ENCODE results near the gene ADAMTS7.

ADAMTS7 gene

DNA sequence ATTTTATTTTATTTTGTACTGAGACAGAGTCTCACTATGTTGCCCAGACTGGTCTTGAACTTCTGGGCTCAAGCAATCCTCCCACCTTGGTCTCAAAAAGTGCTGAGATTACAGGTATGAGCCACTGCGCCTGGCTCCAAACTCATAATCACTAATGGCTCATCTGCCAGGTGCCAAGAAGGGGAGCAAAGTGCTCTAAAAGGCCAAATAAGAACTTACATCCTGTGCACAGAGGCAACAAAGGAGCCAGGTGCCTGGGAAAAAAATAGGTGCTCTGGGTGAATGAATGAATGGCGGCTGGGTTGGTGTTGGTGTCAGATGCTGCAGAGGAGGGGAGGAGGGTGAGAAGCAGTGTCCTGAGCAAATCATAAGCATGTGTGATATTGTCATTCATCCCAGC is 25.9 kb upstream of the ADAMTS7 start:
- no peak for TF ChIP-seq RARB (CRISPR knock-in tag; IDR thresholded peaks at IDR 0.05)
- TF ChIP-seq, protein P1, sequence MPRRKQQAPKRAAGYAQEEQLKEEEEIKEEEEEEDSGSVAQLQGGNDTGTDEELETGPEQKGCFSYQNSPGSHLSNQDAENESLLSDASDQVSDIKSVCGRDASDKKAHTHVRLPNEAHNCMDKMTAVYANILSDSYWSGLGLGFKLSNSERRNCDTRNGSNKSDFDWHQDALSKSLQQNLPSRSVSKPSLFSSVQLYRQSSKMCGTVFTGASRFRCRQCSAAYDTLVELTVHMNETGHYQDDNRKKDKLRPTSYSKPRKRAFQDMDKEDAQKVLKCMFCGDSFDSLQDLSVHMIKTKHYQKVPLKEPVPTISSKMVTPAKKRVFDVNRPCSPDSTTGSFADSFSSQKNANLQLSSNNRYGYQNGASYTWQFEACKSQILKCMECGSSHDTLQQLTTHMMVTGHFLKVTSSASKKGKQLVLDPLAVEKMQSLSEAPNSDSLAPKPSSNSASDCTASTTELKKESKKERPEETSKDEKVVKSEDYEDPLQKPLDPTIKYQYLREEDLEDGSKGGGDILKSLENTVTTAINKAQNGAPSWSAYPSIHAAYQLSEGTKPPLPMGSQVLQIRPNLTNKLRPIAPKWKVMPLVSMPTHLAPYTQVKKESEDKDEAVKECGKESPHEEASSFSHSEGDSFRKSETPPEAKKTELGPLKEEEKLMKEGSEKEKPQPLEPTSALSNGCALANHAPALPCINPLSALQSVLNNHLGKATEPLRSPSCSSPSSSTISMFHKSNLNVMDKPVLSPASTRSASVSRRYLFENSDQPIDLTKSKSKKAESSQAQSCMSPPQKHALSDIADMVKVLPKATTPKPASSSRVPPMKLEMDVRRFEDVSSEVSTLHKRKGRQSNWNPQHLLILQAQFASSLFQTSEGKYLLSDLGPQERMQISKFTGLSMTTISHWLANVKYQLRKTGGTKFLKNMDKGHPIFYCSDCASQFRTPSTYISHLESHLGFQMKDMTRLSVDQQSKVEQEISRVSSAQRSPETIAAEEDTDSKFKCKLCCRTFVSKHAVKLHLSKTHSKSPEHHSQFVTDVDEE (CRISPR knock-in tag; IDR thresholded peaks at IDR 0.05): no peak
- TF ChIP-seq CSDC2 (CRISPR knock-in tag; IDR thresholded peaks at IDR 0.05): no peak
- no peak for TF ChIP-seq TCF4 (CRISPR knock-in tag; IDR thresholded peaks at IDR 0.05; ENCODE audit: borderline replicate concordance)
- TF ChIP-seq ZNF70 (CRISPR knock-in tag; IDR thresholded peaks at IDR 0.05): no peak
- no peak for TF ChIP-seq TOX (CRISPR knock-in tag; IDR thresholded peaks at IDR 0.05; ENCODE audit: borderline replicate concordance)
- TF ChIP-seq, protein P2, sequence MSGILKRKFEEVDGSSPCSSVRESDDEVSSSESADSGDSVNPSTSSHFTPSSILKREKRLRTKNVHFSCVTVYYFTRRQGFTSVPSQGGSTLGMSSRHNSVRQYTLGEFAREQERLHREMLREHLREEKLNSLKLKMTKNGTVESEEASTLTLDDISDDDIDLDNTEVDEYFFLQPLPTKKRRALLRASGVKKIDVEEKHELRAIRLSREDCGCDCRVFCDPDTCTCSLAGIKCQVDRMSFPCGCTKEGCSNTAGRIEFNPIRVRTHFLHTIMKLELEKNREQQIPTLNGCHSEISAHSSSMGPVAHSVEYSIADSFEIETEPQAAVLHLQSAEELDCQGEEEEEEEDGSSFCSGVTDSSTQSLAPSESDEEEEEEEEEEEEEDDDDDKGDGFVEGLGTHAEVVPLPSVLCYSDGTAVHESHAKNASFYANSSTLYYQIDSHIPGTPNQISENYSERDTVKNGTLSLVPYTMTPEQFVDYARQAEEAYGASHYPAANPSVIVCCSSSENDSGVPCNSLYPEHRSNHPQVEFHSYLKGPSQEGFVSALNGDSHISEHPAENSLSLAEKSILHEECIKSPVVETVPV (CRISPR knock-in tag; IDR thresholded peaks at IDR 0.05): no peak
- TF ChIP-seq PPARA (CRISPR knock-in tag; IDR thresholded peaks at IDR 0.05; ENCODE audit: borderline replicate concordance): no peak
- no peak for TF ChIP-seq ARNTL (CRISPR knock-in tag; IDR thresholded peaks at IDR 0.05; ENCODE audit: borderline replicate concordance, low read depth)
- no peak for TF ChIP-seq ESRRG (CRISPR knock-in tag; IDR thresholded peaks at IDR 0.05)
- TF ChIP-seq OSR1 (CRISPR knock-in tag; IDR thresholded peaks at IDR 0.05): no peak
- no peak for TF ChIP-seq ZFP3 (CRISPR knock-in tag; IDR thresholded peaks at IDR 0.05)
- no peak for TF ChIP-seq BACH2 (CRISPR knock-in tag; IDR thresholded peaks at IDR 0.05; ENCODE audit: borderline replicate concordance)
- TF ChIP-seq, protein P3, sequence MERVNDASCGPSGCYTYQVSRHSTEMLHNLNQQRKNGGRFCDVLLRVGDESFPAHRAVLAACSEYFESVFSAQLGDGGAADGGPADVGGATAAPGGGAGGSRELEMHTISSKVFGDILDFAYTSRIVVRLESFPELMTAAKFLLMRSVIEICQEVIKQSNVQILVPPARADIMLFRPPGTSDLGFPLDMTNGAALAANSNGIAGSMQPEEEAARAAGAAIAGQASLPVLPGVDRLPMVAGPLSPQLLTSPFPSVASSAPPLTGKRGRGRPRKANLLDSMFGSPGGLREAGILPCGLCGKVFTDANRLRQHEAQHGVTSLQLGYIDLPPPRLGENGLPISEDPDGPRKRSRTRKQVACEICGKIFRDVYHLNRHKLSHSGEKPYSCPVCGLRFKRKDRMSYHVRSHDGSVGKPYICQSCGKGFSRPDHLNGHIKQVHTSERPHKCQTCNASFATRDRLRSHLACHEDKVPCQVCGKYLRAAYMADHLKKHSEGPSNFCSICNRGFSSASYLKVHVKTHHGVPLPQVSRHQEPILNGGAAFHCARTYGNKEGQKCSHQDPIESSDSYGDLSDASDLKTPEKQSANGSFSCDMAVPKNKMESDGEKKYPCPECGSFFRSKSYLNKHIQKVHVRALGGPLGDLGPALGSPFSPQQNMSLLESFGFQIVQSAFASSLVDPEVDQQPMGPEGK (CRISPR knock-in tag; IDR thresholded peaks at IDR 0.05; ENCODE audit: borderline replicate concordance): no peak
- no peak for TF ChIP-seq GLIS3 (CRISPR knock-in tag; IDR thresholded peaks at IDR 0.05)
- no peak for ATAC-seq

DNA sequence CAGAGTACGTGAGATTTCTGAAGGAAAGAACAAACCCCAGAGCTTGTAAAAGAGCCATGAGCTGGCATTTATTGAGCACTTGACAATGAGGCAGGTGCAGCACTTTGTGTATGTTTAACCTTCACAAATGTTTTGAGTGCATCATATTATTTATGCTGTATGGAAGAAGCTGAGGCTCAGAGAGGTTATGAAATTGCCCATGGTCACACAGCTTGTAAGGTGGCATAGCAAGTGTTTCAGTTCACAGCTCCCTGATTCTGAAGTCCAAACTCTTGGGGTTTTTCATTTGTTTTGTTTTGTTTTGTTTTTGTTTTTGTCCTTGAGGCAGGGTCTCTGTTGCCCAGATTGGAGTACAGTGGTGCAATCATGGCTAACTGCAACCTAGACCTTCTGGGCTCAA is 25.1 kb upstream of the ADAMTS7 start:
- no peak for TF ChIP-seq PPARA (CRISPR knock-in tag; IDR thresholded peaks at IDR 0.05; ENCODE audit: borderline replicate concordance)
- no peak for TF ChIP-seq TOX (CRISPR knock-in tag; IDR thresholded peaks at IDR 0.05; ENCODE audit: borderline replicate concordance)
- TF ChIP-seq TCF4 (CRISPR knock-in tag; IDR thresholded peaks at IDR 0.05; ENCODE audit: borderline replicate concordance): no peak
- TF ChIP-seq BACH2 (CRISPR knock-in tag; IDR thresholded peaks at IDR 0.05; ENCODE audit: borderline replicate concordance): no peak
- TF ChIP-seq ZC3H10 (CRISPR knock-in tag; IDR thresholded peaks at IDR 0.05): no peak
- TF ChIP-seq RARB (CRISPR knock-in tag; IDR thresholded peaks at IDR 0.05): no peak
- TF ChIP-seq ZNF70 (CRISPR knock-in tag; IDR thresholded peaks at IDR 0.05): no peak
- no peak for ATAC-seq

DNA sequence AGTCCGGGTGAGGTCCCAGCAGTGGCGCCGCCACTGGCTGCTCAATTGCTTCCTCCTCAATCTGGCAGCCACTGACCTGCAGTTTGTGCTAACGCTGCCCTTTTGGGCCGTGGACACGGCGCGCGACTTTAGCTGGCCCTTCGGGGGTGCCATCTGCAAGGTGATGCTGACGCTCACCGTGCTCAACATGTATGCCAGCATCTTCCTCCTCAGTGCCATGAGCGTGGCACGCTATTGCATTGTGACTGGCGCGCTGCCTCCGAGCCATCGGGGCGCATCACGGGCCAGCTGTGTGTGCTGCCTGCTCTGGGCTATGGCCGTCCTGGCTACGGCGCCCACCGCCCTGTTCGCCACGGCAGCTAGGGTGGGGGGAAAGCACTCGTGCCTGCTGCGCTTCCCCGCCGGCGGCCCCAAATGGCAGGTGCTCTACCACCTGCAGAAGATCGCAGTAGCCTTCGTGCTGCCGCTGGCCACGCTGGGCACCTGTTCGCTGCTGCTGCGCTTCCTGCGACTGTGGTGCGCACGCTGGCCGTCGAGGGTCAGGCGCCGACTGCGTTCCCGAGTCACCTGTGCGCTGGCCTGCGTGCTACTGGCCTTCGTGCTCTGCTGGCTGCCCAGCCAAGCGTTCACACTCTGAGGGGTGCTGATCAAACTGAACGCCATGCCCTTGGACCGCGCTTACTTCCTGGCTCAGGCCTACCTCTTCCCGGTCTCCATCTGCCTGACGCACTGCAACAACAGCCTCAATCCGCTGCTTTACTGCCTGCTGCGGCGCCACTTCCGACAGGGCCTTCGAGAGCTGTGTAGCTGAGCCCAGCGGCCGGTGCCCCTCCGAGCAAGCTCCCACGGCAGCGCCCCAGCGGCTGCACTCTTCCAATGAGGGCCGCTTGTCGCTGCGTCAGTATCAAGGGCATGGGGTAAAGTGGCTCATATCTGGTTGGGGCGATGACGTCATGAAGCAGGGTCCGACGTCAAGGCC is 20.3 kb upstream of the ADAMTS7 start:
- TF ChIP-seq OSR1 (CRISPR knock-in tag; IDR thresholded peaks at IDR 0.05): no peak
- TF ChIP-seq ZNF8 (CRISPR knock-in tag; IDR thresholded peaks at IDR 0.05): no peak
- TF ChIP-seq GLIS3 (CRISPR knock-in tag; IDR thresholded peaks at IDR 0.05): no peak
- TF ChIP-seq ISL1 (CRISPR knock-in tag; IDR thresholded peaks at IDR 0.05): no peak
- no peak for TF ChIP-seq ZNF565 (CRISPR knock-in tag; conservative IDR thresholded peaks at IDR 0.05; ENCODE audit: low read depth)
- no peak for TF ChIP-seq BACH2 (CRISPR knock-in tag; IDR thresholded peaks at IDR 0.05; ENCODE audit: borderline replicate concordance)
- no peak for TF ChIP-seq SNAI2 (CRISPR knock-in tag; IDR thresholded peaks at IDR 0.05)
- no peak for TF ChIP-seq RARB (CRISPR knock-in tag; IDR thresholded peaks at IDR 0.05)
- TF ChIP-seq, protein P3 (CRISPR knock-in tag; IDR thresholded peaks at IDR 0.05; ENCODE audit: borderline replicate concordance): no peak
- TF ChIP-seq ZFP3 (CRISPR knock-in tag; IDR thresholded peaks at IDR 0.05): no peak
- no peak for TF ChIP-seq PPARA (CRISPR knock-in tag; IDR thresholded peaks at IDR 0.05; ENCODE audit: borderline replicate concordance)
- ATAC-seq: no peak; the same call in 2 of the 3 replicates

All from SK-N-SH treated with all-trans-retinoic acid at 6 μM for 48 hours (cell line).